ENCODE measurements around the gene CHCHD3.

- no peak for TF ChIP-seq EZH2 (IDR thresholded peaks at IDR 0.05; ENCODE audit: low read length)
- TF ChIP-seq, protein P1, sequence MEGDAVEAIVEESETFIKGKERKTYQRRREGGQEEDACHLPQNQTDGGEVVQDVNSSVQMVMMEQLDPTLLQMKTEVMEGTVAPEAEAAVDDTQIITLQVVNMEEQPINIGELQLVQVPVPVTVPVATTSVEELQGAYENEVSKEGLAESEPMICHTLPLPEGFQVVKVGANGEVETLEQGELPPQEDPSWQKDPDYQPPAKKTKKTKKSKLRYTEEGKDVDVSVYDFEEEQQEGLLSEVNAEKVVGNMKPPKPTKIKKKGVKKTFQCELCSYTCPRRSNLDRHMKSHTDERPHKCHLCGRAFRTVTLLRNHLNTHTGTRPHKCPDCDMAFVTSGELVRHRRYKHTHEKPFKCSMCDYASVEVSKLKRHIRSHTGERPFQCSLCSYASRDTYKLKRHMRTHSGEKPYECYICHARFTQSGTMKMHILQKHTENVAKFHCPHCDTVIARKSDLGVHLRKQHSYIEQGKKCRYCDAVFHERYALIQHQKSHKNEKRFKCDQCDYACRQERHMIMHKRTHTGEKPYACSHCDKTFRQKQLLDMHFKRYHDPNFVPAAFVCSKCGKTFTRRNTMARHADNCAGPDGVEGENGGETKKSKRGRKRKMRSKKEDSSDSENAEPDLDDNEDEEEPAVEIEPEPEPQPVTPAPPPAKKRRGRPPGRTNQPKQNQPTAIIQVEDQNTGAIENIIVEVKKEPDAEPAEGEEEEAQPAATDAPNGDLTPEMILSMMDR (optimal IDR thresholded peaks at IDR 0.05 in 1 of 3, IDR thresholded peaks at IDR 0.05 in 1 of 3, conservative IDR thresholded peaks at IDR 0.05 in 1 of 3; ENCODE audit: extremely low read depth in 1 of 3, insufficient read depth in 2 of 3, low read length in 3 of 3): no peak
Observed at GRCh38 chr7:133011746-133012145, 70.1 kb downstream of the CHCHD3 start.
